Lung (tissue), 12 donors: ENCODE data around the gene SPATA6. TPM values are rescaled to one million over a fixed set of nuclear protein-coding genes. Genes with fewer than 3 reads are reported as not detected.

Source experiments
- ATAC-seq: fragments of 200-7000 bp; cut with Tn5 transposase; one replicate; pipeline ENCODE4 v1.9.1; 2020; ENCODE audit warnings: moderate number of reproducible peaks; ENCODE audit not compliant: insufficient read depth, low FRiP score
- DNase-seq, 3 donors: peaks; one replicate each; pipeline ENCODE4 v3.0.0-alpha.2; 2013 to 2017
- H3K27ac ChIP-seq, 2 donors: one replicate each; pipeline ENCODE4 v1.5.1; 2013; ENCODE audit warnings: mild to moderate bottlenecking in 2 of 2, moderate library complexity in 2 of 2, control low read depth in 1 of 2, inconsistent platforms in 1 of 2, low read depth in 1 of 2, low read length in 1 of 2
- H3K27me3 ChIP-seq, 3 donors: one replicate each; pipeline ENCODE4 v1.5.1; 2013; ENCODE audit warnings: low read length in 2 of 3; ENCODE audit not compliant: control insufficient read depth in 3 of 3, insufficient read depth in 3 of 3
- H3K36me3 ChIP-seq, 4 donors: one replicate each; pipeline ENCODE4 v1.5.1; 2013; ENCODE audit warnings: low read length in 4 of 4, mild to moderate bottlenecking in 1 of 4, moderate library complexity in 1 of 4; ENCODE audit not compliant: control insufficient read depth in 4 of 4, insufficient read depth in 4 of 4
- H3K4me1 ChIP-seq, 5 donors: one replicate each; pipeline ENCODE4 v1.5.1; 2013; ENCODE audit warnings: low read length in 5 of 5, mild to moderate bottlenecking in 2 of 5, moderate library complexity in 1 of 5; ENCODE audit not compliant: control insufficient read depth in 5 of 5, insufficient read depth in 5 of 5
- H3K4me3 ChIP-seq: one replicate; pipeline ENCODE4 v1.5.1; 2013; ENCODE audit warnings: mild to moderate bottlenecking, control low read depth, moderate library complexity
- H3K9ac ChIP-seq, 2 donors: one replicate each; pipeline ENCODE4 v1.5.1; 2013; ENCODE audit warnings: low read length in 2 of 2, control low read depth in 1 of 2; ENCODE audit not compliant: insufficient read depth in 1 of 2
- H3K9me3 ChIP-seq, 4 donors: one replicate each; pipeline ENCODE4 v1.5.1; 2013; ENCODE audit warnings: low read length in 3 of 4, mild to moderate bottlenecking in 1 of 4, moderate library complexity in 1 of 4; ENCODE audit not compliant: control insufficient read depth in 4 of 4, insufficient read depth in 3 of 4
- CTCF ChIP-seq: IDR thresholded peaks from 2 replicates; pipeline ENCODE4 v1.5.1; 2012; ENCODE audit warnings: mild to moderate bottlenecking; ENCODE audit errors: control extremely low read depth, extremely low read depth
- WGBS, 2 donors: extraction: QIAGEN DNeasy Blood & Tissue Kit; methylation state at CpG; one replicate each; pipeline ENCODE4 v1.1.7; 2013; 5-methylcytosine and 5-hydroxymethylcytosine counted together
- polyA plus RNA-seq, 2 donors: library from polyadenylated mRNA; stranded (reverse); fragments of 200-250 nt; gene quantifications; one replicate each; pipeline ENCODE4 v1.2.1, GENCODE V29; 2013
- total RNA-seq, 2 donors: library from RNA; depleted of rRNA in 1 of 2; stranded (reverse); fragments of >200 nt in 1 of 2; gene quantifications; one replicate each; pipeline ENCODE4 v1.2.1, GENCODE V29; 2014 to 2021
- donor health status: control.
- donor health status: control.
- donor health status: Bipolar disorder and iron deficiency.
- donor health status: healthy.
- donor health status: DM: yes; HTN: yes; CAD: no.

Gene SPATA6
- total and polyA plus RNA-seq, 4 donors: 4.1 to 94.2 (median 17.6) TPM

- WGBS, 2 donors: 40 to 45% methylated on average over 5 of the region's 5 CpGs
- no peaks in the 10 kb centered on the region for H3K27me3 ChIP-seq
- H3K27ac ChIP-seq: peak overlapping the region; percentile 90 to 91
- TF ChIP-seq CTCF: no peak
- DNase-seq (peak; percentile 55 to 91 (median 91)), ATAC-seq (no peak)
- peaks cover 5 to 37% (median 9%) of the 10 kb centered on the region in 5 donors for H3K4me1 ChIP-seq
- no peak overlapping the region for H3K4me3 ChIP-seq
- peak overlapping the region; percentile 76 to 96 for H3K9ac ChIP-seq
- H3K9me3 ChIP-seq: no peaks in the 10 kb centered on the region
- no peaks in the 10 kb centered on the region for H3K36me3 ChIP-seq
These were observed 634 bp upstream of the SPATA6 start for GRCh38 chr1:48472638-48473037.

DNA sequence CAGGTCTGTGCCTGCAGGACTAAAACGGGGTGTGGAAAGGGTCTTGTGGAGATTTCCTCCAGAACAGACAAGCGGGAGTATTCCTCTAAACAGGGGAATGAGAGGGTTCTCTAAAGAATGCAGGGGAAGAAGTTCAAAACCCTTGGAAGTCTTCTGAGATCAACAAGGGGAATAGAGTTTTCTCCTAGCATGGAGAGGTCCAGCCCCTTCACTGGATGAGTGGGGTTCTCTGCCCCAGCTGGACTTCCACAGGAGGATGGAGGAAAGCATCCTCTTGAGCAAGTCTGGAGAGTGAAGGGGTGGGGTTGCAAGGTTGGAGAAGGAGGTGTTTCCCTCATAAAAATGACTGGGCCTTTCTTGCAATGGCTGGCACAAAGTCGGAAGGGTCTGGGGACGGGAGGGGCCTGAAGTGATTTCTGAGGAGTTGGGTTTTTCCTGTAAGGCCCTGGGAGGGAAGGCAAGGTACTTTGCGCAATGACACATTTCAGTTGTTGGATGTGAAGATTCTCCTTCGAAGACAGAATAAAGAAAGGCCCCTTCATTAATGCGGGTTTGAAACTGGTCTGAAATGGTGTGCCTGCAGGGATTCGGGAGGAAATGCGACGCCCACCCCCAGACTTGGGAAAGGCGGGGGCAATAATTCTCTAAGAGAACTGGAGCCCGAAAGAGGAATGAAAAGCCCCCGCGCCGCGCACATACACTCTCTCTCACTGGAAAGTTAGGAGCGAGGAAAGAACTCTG, 884 bp downstream of the SPATA6 start:
- Histone ChIP-seq H3K9ac (peak overlapping the region; percentile 50 to 68), H3K27ac (peak overlapping the region; percentile 47 to 92), H3K9me3 (no peaks in the 10 kb centered on the region), H3K27me3 (no peaks in the 10 kb centered on the region), H3K4me1 (peaks cover 5 to 42% (median 9%) of the 10 kb centered on the region in 5 donors), H3K4me3 (peak overlapping the region; percentile 59), H3K36me3 (no peaks in the 10 kb centered on the region)
- no peak for ATAC-seq
- 16 to 21% methylated on average over 17 of the region's 17 CpGs for WGBS, 2 donors
- no peak for TF ChIP-seq CTCF
- DNase-seq: peak in 1 of 3 donors; percentile 22

DNA sequence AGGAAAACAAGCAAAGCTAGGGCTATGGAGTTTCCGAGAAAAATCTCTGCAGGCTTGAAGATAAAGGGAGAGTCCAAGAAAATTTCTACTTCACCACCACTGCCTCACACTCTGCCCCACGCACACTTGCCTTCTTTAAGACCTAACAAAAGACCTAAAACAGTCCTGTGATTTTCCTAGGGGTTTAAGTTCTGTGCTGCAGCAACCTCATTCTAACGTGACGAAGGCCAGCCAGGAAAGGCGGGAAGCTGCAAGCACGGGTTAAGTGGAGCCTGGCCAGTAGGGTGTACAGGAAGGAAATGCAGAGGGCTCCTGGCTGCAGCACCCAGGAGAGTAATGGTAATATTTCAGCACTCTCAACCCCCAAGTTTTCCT, 1.5 kb downstream of the SPATA6 start:
- Histone ChIP-seq H3K9ac (peak overlapping the region in 1 of 2 donors; percentile 68), H3K27me3 (no peaks in the 10 kb centered on the region), H3K9me3 (no peaks in the 10 kb centered on the region), H3K36me3 (no peaks in the 10 kb centered on the region), H3K4me1 (peaks cover 5 to 42% (median 9%) of the 10 kb centered on the region in 5 donors), H3K4me3 (no peak overlapping the region), H3K27ac (peak overlapping the region; percentile 47 to 92)
- DNase-seq: peak in 2 of 3 donors; percentile 61 to 78
- no peak for TF ChIP-seq CTCF
- ATAC-seq: no peak
- WGBS, 2 donors: 15 to 19% methylated on average over 6 of the region's 6 CpGs
